SK-N-SH (cell line): Measurements from ENCODE around the gene CHKB. TPM values are rescaled to one million over a fixed set of nuclear protein-coding genes. Genes with fewer than 3 reads are reported as not detected.

ENCODE experiments used
- CTCF ChIA-PET: fragments of 300-600, 350-600 bp; formaldehyde crosslinking; extraction: SDS; loops from one replicate; lab custom pipeline; 2021; lab: Yijun Ruan, JAX
- POLR2A ChIA-PET: fragments of 350-600 bp; sonication (Branson Sonifier 250); formaldehyde crosslinking; extraction: SDS; loops from one replicate; lab custom pipeline; 2020; ENCODE audit warnings: antibody characterized with exemption, inconsistent platforms; lab: Yijun Ruan, JAX
- DNase-seq: peaks from one replicate; pipeline ENCODE4 v3.0.0; 2012
- H2AFZ ChIP-seq: fragments of 200-600 bp; sonication (generic); 2 replicates; pipeline ENCODE4 v1.8.1; 2016; ENCODE audit warnings: antibody characterized with exemption, mild to moderate bottlenecking, low read depth
- H3F3A ChIP-seq: fragments of 200-600 bp; sonication (generic); replicated peaks from 2 replicates; pipeline ENCODE3; 2016; ENCODE audit warnings: antibody characterized with exemption, mild to moderate bottlenecking; ENCODE audit not compliant: insufficient read depth
- H3K27ac ChIP-seq, 2 experiments: fragments of 200-500 bp in 1 of 2; fragments of 200-600 bp in 1 of 2; sonication (Bioruptor generic) in 1 of 2; sonication (generic), shearing (Covaris generic) in 1 of 2; 2 replicates each; pipeline versions ENCODE4 v1.5.1 to v1.6.1; 2014 to 2016; ENCODE audit warnings: low read depth in 2 of 2, inconsistent platforms in 1 of 2, low read length in 1 of 2, mild to moderate bottlenecking in 1 of 2, mixed read lengths in 1 of 2
- H3K27me3 ChIP-seq: fragments of 200-600 bp; sonication (generic), shearing (Covaris generic); 2 replicates; pipeline ENCODE4 v1.6.1; 2016; ENCODE audit warnings: mixed run types; ENCODE audit not compliant: insufficient read depth
- H3K36me3 ChIP-seq, 2 experiments: fragments of 200-500 bp in 1 of 2; fragments of 200-600 bp in 1 of 2; sonication (Bioruptor generic) in 1 of 2; sonication (generic) in 1 of 2; replicated peaks in 1 of 2; 2 replicates each; pipeline versions ENCODE3 to v1.5.1; 2014 to 2016; ENCODE audit warnings: low read length in 1 of 2, mild to moderate bottlenecking in 1 of 2; ENCODE audit not compliant: insufficient read depth in 2 of 2, control insufficient read depth in 1 of 2
- H3K4me1 ChIP-seq, 2 experiments: fragments of 200-500 bp in 1 of 2; fragments of 200-600 bp in 1 of 2; sonication (Bioruptor generic) in 1 of 2; sonication (generic), shearing (Covaris generic) in 1 of 2; 2 replicates each; pipeline versions ENCODE4 v1.5.1 to v1.6.1; 2014 to 2016; ENCODE audit warnings: low read depth in 1 of 2, low read length in 1 of 2, mixed run types in 1 of 2; ENCODE audit not compliant: insufficient read depth in 2 of 2, control insufficient read depth in 1 of 2
- H3K4me2 ChIP-seq: fragments of 200-600 bp; sonication (generic), shearing (Covaris generic); 2 replicates; pipeline ENCODE4 v1.6.1; 2017; ENCODE audit warnings: mixed run types
- H3K4me3 ChIP-seq, 2 experiments: fragments of 200-500 bp in 1 of 2; fragments of 200-600 bp in 1 of 2; sonication (Bioruptor generic) in 1 of 2; sonication (generic), shearing (Covaris generic) in 1 of 2; 2 replicates each; pipeline versions ENCODE4 v1.5.1 to v1.8.1; 2014 to 2016; ENCODE audit warnings: low read depth in 2 of 2, inconsistent platforms in 1 of 2, low read length in 1 of 2, mild to moderate bottlenecking in 1 of 2, mixed read lengths in 1 of 2, moderate library complexity in 1 of 2
- H3K79me2 ChIP-seq: fragments of 200-600 bp; sonication (generic); 2 replicates; pipeline ENCODE4 v1.8.1; 2017; ENCODE audit warnings: mild to moderate bottlenecking; ENCODE audit not compliant: insufficient read depth
- H3K9ac ChIP-seq: fragments of 200-600 bp; sonication (generic); 2 replicates; pipeline ENCODE4 v1.6.1; 2017; ENCODE audit warnings: mixed run types
- H3K9me2 ChIP-seq: fragments of 200-600 bp; sonication (generic); 2 replicates; pipeline ENCODE4 v1.6.1; 2017; ENCODE audit warnings: mixed run types
- H3K9me3 ChIP-seq: fragments of 200-600 bp; sonication (generic); 2 replicates; pipeline ENCODE4 v1.6.1; 2017; ENCODE audit warnings: mixed run types, mild to moderate bottlenecking, moderate library complexity
- H4K20me1 ChIP-seq: fragments of 200-600 bp; sonication (generic); 2 replicates; pipeline ENCODE4 v1.6.1; 2017; ENCODE audit warnings: mild to moderate bottlenecking, mixed run types; ENCODE audit not compliant: insufficient read depth
- ELF1 ChIP-seq: IDR thresholded peaks from 2 replicates; pipeline ENCODE4 v1.4.0; 2012
- EP300 ChIP-seq, 2 experiments: IDR thresholded peaks; 2 replicates each; pipeline versions ENCODE4 v1.4.0 to v1.6.1; 2012; ENCODE audit warnings: borderline replicate concordance in 1 of 2, low read depth in 1 of 2, low read length in 1 of 2
- EZH2phosphoT487 ChIP-seq: fragments of 200-600 bp; sonication (generic); IDR thresholded peaks from 2 replicates; pipeline ENCODE4 v1.6.1; 2017; ENCODE audit warnings: low read depth, mixed run types, mild to moderate bottlenecking, antibody characterized with exemption, moderate library complexity, borderline replicate concordance
- MEF2A ChIP-seq: IDR thresholded peaks from 2 replicates; pipeline ENCODE4 v1.4.0; 2012; ENCODE audit warnings: low read depth, borderline replicate concordance
- MXI1 ChIP-seq: IDR thresholded peaks from 2 replicates; pipeline ENCODE4 v1.6.1; 2012; ENCODE audit warnings: mild to moderate bottlenecking, low read depth, low read length, improper control_type of control experiment
- NFIC ChIP-seq: IDR thresholded peaks from 2 replicates; pipeline ENCODE4 v1.4.0; 2012; ENCODE audit warnings: borderline replicate concordance
- RXRA ChIP-seq: IDR thresholded peaks from 2 replicates; pipeline ENCODE4 v1.4.0; 2012; ENCODE audit warnings: low read depth, mild to moderate bottlenecking, borderline replicate concordance
- SIN3A ChIP-seq: IDR thresholded peaks from 2 replicates; pipeline ENCODE4 v1.6.1; 2012; ENCODE audit warnings: low read depth, mild to moderate bottlenecking, low read length, moderate library complexity, borderline replicate concordance
- TAF1 ChIP-seq: IDR thresholded peaks from 2 replicates; pipeline ENCODE4 v1.6.1; 2012; ENCODE audit warnings: low read depth, mild to moderate bottlenecking, low read length, moderate library complexity, borderline replicate concordance
- TEAD4 ChIP-seq: IDR thresholded peaks from 2 replicates; pipeline ENCODE4 v1.4.0; 2012; ENCODE audit warnings: mild to moderate bottlenecking, borderline replicate concordance; ENCODE audit not compliant: insufficient read depth
- WGBS: methylation state at CpG from one replicate; pipeline ENCODE4 v1.1.6; 2017; ENCODE audit warnings: low lambda C conversion rate; 5-methylcytosine and 5-hydroxymethylcytosine counted together
- polyA plus RNA-seq, 3 experiments: library from polyadenylated mRNA; depleted of rRNA; stranded (reverse); fragments of >200 nt; gene quantifications; 2 replicates each; pipeline ENCODE4 v1.2.3, GENCODE V29; 2012
- TF ChIP-seq, protein P1 (sequence below): IDR thresholded peaks from 2 replicates; pipeline ENCODE4 v1.6.1; 2012; ENCODE audit warnings: mild to moderate bottlenecking, low read depth, low read length, moderate library complexity

Gene CHKB
- polyA plus RNA-seq, 1 of the 3 experiments (the other 2 are of a cell fraction) = 39.6 TPM

DNA sequence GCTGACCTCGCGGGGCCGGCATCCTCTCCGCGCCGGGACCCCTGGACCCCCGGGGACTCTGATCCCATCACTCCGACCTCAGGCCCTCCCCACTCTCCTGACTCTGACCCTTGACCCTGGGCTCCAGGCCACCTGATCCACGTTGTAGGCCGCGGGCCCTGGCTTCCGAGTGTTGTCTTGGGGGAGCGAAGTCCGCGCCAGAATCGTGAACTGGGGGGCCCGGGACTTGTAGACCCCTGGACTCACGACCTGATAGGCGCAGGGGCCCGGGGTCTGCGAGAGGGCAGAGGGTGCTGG, 52.1 kb downstream of the CHKB start:
- TF ChIP-seq ELF1 = no peak
- TF ChIP-seq EZH2phosphoT487 = no peak
- TF ChIP-seq EP300 (IDR thresholded peaks at IDR 0.05; ENCODE audit: borderline replicate concordance in 1 of 2, low read depth in 1 of 2, low read length in 1 of 2) = no peak
- TF ChIP-seq TEAD4 = no peak
- TF ChIP-seq MXI1 = no peak
- no peak for TF ChIP-seq TAF1
- no peak for TF ChIP-seq MEF2A
- TF ChIP-seq SIN3A = no peak
- Histone ChIP-seq H3K9ac (no peak overlapping the region), H3K9me2 (no peaks in the 10 kb centered on the region), H3K27ac (no peak overlapping the region), H3K4me2 (peak overlapping the region; percentile 92; the same call in 1 of the 2 replicates), H3K4me3 (no peak overlapping the region), H3K4me1 (peaks cover 0 to 21% of the 10 kb centered on the region in 2 experiments; a peak in 1 of 4 replicates), H3K79me2 (no peaks in the 10 kb centered on the region), H4K20me1 (no peaks in the 10 kb centered on the region), H3F3A (peaks cover 19% of the 10 kb centered on the region), H3K9me3 (no peaks in the 10 kb centered on the region), H3K36me3 (no peaks in the 10 kb centered on the region), H3K27me3 (no peaks in the 10 kb centered on the region), H2AFZ (no peak overlapping the region)
- ChIA-PET POLR2A (no interaction called here), CTCF (no interaction called here)
- 68% methylated on average over 15 of the region's 21 CpGs for WGBS
- no peak for DNase-seq

GRCh38 chr22:50529897-50530579, 52.6 kb downstream of the CHKB start, which contains the start of gene TYMP:
Gene TYMP, minus strand, starts transcription at chr22:50530012. Its CDS starts 303 bp downstream, at chr22:50529709.
- Histone ChIP-seq H3K9me3 (no peaks in the 10 kb centered on the region), H4K20me1 (no peaks in the 10 kb centered on the region), H3K27me3 (no peaks in the 10 kb centered on the region), H3K79me2 (no peaks in the 10 kb centered on the region), H3K4me1 (peaks cover 0 to 21% of the 10 kb centered on the region in 2 experiments; a peak in 1 of 4 replicates), H3K4me3 (no peak within 1 kb of the TSS; a peak in 2 of 4 replicates), H3K36me3 (no peaks in the 10 kb centered on the region), H3F3A (peaks cover 19% of the 10 kb centered on the region), H3K4me2 (peak within 1 kb of the TSS; percentile 92; the same call in 1 of the 2 replicates), H3K9me2 (no peaks in the 10 kb centered on the region), H3K9ac (no peak within 1 kb of the TSS), H3K27ac (no peak within 1 kb of the TSS; a peak in 1 of 4 replicates), H2AFZ (no peak within 1 kb of the TSS)
- TF ChIP-seq, protein P1, sequence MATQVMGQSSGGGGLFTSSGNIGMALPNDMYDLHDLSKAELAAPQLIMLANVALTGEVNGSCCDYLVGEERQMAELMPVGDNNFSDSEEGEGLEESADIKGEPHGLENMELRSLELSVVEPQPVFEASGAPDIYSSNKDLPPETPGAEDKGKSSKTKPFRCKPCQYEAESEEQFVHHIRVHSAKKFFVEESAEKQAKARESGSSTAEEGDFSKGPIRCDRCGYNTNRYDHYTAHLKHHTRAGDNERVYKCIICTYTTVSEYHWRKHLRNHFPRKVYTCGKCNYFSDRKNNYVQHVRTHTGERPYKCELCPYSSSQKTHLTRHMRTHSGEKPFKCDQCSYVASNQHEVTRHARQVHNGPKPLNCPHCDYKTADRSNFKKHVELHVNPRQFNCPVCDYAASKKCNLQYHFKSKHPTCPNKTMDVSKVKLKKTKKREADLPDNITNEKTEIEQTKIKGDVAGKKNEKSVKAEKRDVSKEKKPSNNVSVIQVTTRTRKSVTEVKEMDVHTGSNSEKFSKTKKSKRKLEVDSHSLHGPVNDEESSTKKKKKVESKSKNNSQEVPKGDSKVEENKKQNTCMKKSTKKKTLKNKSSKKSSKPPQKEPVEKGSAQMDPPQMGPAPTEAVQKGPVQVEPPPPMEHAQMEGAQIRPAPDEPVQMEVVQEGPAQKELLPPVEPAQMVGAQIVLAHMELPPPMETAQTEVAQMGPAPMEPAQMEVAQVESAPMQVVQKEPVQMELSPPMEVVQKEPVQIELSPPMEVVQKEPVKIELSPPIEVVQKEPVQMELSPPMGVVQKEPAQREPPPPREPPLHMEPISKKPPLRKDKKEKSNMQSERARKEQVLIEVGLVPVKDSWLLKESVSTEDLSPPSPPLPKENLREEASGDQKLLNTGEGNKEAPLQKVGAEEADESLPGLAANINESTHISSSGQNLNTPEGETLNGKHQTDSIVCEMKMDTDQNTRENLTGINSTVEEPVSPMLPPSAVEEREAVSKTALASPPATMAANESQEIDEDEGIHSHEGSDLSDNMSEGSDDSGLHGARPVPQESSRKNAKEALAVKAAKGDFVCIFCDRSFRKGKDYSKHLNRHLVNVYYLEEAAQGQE = no peak
- TF ChIP-seq EZH2phosphoT487 (no peak), NFIC (no peak), RXRA (no peak)
- ChIA-PET CTCF (interaction anchor here (2.4 kb wide), 1 partner anchor 33 kb away, joined by 13 read pairs; the partner anchor contains the start of gene SYCE3), POLR2A (no interaction called here)
- no peak for DNase-seq
- 75% methylated on average over 31 of the region's 92 CpGs for WGBS
